T47D (cell line): ENCODE results near the gene ATRNL1.

Experiments used
- DNase-seq, 2 experiments: peaks; one replicate each; pipeline versions ENCODE4 v3.0.0 to v3.0.0-alpha.2; 2011 to 2012; ENCODE audit warnings: low read depth in 1 of 2, low spot score in 1 of 2
- JUND ChIP-seq: IDR thresholded peaks from 2 replicates; pipeline ENCODE4 v1.6.1; 2012; ENCODE audit warnings: low read depth
- in situ Hi-C: cut with HindIII; loops from 2 replicates; pipeline ENCODE4 v1.10.0; 2016; ENCODE audit warnings: low sequenced_read_pairs, low pct_unique_long_range_greater_than_20kb

The ATRNL1 gene

GRCh38 chr10:115654961-115655360 is 561.8 kb downstream of the ATRNL1 start:
- in situ Hi-C loops = no loop called here
- no peak for TF ChIP-seq JUND
- DNase-seq = no peak

- TF ChIP-seq JUND = no peak
Observed at GRCh38 chr10:115657161-115657860, 564.1 kb downstream of the ATRNL1 start.

DNA sequence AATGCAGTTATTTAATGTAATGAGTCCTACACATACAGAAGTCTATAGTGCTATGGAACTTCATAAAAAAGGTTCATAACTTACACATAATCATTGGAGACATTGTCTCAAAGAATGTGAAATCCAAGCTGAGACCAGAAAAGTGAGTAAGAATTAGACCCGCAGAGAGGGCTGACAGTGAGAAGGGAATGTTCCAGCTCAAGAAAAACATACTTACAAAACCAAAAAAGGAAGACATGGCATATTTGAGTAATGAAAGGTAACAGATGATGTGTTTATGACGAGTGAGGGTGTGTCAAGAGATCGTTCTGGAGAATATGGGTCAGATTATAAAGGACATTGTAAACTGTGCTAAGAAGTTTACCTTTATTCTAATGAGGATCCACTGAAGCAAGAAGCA is 566.5 kb downstream of the ATRNL1 start:
- in situ Hi-C loops = no loop called here
- no peak for TF ChIP-seq JUND
- no peak for DNase-seq

More at GRCh38 chr10:115657161-115657860, 564.1 kb downstream of the ATRNL1 start:
- DNase-seq = no peak
- in situ Hi-C loops = no loop called here

DNA sequence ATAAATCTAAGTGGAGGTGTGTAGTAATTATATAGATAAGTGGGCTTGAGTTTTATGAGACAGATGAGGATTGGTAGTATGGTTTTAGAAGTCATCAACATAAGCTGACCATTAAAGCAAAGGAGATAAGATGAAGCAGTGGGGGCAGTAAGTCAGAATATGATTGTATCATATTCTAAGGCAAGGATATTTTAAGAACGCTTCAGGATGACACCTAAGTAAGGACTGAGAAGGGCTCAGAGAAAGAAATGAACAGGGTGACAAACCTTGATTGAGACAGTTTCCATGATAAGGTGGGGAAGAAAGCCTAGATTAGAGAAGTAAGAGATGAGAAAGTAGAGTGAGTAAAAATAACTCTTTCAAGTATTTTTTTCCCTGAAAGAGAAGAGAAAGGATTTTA is 567.2 kb downstream of the ATRNL1 start:
- no peak for DNase-seq
- in situ Hi-C loops = no loop called here

GRCh38 chr10:115662422-115662821 is 569.3 kb downstream of the ATRNL1 start:
- no peak for DNase-seq
- no peak for TF ChIP-seq JUND
- in situ Hi-C loops = no loop called here

More for the DNA sequence above, 567.2 kb downstream of the ATRNL1 start:
- TF ChIP-seq JUND = no peak

DNA sequence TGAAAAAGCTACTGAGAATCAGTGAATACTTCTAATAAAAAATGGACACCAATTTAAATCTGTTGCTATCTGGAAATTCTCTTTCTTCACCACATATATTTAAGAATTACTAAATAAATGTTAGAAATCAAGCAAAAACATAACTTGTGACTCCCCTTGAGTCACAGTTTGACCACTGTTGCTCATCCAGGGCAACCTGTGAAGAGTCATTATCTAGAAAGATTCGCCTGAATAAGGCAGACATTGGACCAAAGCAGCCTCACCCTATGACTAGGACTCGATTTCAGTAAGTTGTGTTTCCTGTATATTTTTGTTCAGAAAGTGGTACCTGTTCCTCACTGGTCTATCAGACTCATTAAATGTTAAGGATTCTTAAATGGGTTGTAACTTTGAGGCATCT is 572.4 kb downstream of the ATRNL1 start:
- in situ Hi-C loops = no loop called here
- no peak for DNase-seq
- TF ChIP-seq JUND = no peak

GRCh38 chr10:115674496-115674895 is 581.3 kb downstream of the ATRNL1 start:
- TF ChIP-seq JUND = no peak
- no peak for DNase-seq
- in situ Hi-C loops = no loop called here

- DNase-seq = no peak
- in situ Hi-C loops = no loop called here
- no peak for TF ChIP-seq JUND
Observed at GRCh38 chr10:115696747-115697146, 603.6 kb downstream of the ATRNL1 start.

GRCh38 chr10:115706026-115706425 is 612.9 kb downstream of the ATRNL1 start:
- no peak for TF ChIP-seq JUND
- no peak for DNase-seq
- in situ Hi-C loops = no loop called here

DNA sequence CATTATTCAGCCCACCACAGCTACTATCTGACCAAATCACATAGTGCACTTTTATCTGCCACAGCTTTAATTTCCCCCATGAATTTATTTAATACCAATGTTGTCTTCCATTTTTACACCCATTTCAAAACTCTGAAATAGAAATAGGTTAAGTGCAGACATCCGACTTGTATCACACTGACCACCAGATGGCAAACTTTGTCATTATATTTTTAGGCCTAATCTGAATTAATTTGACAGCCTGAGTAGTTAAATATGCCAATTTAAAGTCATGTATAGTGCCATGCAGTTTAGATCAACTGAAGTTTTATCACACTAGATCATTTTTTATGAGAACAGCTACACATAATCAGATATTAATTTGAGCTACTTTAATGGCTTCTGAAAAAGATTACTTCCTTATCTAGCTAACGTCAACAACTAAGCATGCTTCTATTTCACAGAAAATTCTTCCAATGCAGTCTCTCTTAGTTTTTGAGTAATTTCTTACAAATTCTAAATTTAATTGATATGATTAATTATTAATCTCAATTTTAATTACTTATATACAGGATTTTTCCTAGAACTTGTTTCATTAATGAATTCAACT is 613.4 kb downstream of the ATRNL1 start:
- TF ChIP-seq JUND = no peak

DNA sequence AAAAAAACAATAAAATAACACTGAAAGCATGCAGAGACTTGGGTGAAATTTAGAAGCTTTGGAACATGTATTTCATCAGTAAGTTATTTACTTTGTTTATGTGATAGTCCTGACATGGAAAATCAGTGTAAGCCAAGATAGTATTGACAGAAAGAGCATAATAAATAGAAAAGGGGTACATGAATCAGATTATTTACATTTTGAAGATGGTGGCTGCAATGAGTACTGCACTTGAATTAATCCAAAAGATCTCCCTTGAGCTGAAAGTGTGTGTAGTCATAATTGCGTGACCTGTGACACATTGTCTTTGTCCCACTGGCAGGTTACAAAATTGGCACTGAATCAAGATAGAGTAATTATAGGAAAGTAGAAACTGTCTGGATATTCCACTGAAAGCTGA is 617.0 kb downstream of the ATRNL1 start:
- in situ Hi-C loops = no loop called here
- TF ChIP-seq JUND = no peak
- DNase-seq = peak in 1 of 2 experiments; percentile 6

More for the DNA sequence above, 613.4 kb downstream of the ATRNL1 start:
- in situ Hi-C loops = no loop called here
- DNase-seq = peak in 1 of 2 experiments; percentile 40

- TF ChIP-seq JUND = no peak
- in situ Hi-C loops = no loop called here
- DNase-seq = no peak
Observed at GRCh38 chr10:115711306-115711705, 618.1 kb downstream of the ATRNL1 start.

DNA sequence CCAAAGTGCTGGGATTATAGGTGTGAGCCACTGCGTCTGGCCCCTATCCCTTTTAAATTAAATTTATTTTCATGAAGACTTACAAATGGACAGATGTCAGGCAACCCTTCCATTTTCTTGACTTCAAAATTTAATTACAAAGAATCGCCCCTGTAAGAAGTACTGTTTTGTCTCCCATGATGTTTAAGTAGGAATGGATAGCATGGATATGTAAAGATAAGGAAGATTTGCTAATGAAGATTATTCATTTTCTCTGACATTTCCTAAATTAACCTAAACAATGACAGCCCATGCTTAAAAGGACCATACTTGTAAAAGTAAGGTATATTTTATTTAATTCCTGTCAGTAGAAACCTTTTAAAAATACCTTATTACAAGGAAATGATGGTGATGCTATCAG is 627.0 kb downstream of the ATRNL1 start:
- TF ChIP-seq JUND = no peak
- in situ Hi-C loops = no loop called here
- DNase-seq = no peak

GRCh38 chr10:115727129-115727528 is 634.0 kb downstream of the ATRNL1 start:
- no peak for DNase-seq
- in situ Hi-C loops = no loop called here
- TF ChIP-seq JUND = no peak
